HG02642 (cell line): ENCODE measurements around the gene CYP46A1.

Source experiments
- ATAC-seq: cut with Tn5 transposase; IDR thresholded peaks from one replicate; pipeline ENCODE4 v1.9.1; 2021; ENCODE audit warnings: mild to moderate bottlenecking; ENCODE audit not compliant: unreplicated experiment, poor library complexity

Gene CYP46A1

DNA sequence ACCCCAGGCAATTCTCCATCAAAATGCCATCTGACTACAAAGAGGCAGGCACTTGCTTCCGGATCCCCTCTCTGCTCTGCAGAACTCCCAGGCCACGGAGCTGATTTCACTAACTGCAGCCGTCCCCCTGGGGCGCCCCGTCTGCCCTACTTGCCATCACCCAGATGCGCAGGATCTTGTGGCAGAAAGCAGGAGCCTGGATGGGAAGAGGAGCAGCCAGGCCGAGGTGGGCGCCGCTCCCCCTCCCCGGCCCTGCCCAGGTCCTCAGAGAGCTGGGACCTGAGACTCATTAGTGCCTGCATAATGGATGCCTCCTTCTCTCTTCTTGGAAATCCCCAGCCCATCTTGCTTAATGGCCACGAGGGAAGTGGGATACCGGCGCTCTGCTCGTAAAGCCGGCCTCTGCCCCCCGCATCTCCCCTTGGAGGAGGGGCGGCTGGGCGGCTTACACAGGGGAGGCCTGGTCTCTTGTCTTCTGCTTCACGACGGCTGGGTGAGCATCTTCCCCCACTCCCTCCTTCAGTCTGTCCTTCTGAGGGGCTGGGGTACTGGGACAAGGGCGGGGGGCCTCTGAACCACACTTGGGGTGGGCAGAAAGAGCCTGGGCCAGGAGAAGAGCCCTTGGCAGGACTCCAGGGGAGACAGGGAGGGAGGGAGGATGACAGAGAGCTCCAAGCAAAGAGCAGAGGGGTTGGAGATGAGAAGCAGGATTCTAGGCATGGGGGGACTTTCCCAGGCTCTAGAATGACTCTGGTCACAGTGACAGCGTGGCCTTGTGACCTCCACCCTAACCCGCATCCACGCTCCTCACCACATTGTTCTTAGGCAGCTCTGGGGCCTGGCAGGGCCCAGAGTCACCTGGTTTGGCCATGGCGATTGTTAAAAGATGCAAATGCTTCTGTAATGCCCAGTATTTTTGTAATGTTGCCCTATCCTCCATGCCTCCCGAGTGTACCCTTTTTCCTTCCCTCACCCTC lies 89.7 kb downstream of the CYP46A1 start:
- no peak for ATAC-seq

DNA sequence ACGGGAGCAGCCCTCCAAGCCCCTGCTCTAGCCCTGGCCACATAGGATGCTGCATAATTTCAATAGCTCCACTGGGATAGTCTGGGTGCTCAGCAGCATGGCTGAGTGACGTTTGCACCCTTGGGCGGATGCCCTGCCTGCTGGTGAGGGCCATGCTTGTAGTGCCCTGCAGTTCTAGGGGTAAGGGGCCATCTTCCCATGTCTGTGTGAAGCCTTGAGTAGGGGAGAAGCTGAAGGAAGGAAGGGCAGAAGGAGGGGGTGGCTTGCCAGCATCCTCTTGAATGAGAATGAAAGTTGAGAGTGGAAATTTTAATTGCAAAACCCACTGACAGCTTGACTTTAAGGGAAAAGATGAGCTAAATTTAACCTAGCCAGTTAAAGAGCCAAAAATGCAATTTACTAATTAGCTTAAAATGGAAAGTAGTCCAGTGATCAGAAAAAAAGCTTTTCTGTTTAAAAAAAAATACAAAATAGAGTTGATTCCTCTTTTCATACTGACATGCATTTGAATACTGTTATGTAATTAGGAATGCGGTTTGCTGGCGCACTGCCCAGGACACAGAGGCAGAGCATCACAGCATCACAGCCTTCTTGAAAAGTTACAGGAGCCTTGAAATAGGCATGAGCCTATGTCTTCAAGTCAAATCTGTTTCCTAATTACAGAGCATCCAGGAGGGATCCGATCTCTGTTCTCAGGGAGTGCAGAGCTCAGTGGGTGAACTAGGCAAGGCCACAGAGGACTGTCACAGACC lies 90.6 kb downstream of the CYP46A1 start:
- ATAC-seq, result no peak

DNA sequence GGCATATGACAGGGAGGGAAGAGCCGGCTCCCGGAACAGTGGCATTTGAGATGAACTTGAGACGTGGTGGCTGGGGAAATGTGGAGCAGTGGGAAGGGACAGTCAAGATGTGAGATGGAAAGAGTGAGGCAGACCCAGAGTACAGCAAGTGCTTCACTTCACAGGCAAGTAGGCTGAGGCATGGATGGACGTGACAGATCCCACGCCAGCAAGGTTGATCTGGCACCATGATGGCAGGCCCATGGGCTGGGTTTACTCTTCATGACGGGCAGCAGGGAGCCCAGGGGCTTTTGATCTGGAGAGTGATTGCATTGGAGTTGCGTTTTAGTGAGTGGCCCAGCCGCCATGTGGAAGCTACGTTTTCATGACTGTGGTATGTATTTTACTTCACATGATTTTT lies 91.3 kb downstream of the CYP46A1 start:
- no peak for ATAC-seq
